GM12891 (cell line): Measurements from ENCODE around the gene HOXA10.

ENCODE experiments used
- PAX5 ChIP-seq: IDR thresholded peaks from 2 replicates; pipeline ENCODE4 v1.6.1; 2011; ENCODE audit warnings: low read length, moderate library complexity, mild to moderate bottlenecking; ENCODE audit not compliant: insufficient read depth, severe bottlenecking
- POLR2A ChIP-seq: IDR thresholded peaks from 2 replicates; pipeline ENCODE4 v1.6.1; 2011; ENCODE audit warnings: low read depth, low read length, control low read depth
- POLR2AphosphoS5 ChIP-seq: IDR thresholded peaks from 2 replicates; pipeline ENCODE4 v1.6.1; 2011; ENCODE audit warnings: low read depth, low read length, control low read depth
- SPI1 ChIP-seq: IDR thresholded peaks from 2 replicates; pipeline ENCODE4 v1.6.1; 2011; ENCODE audit warnings: low read depth, low read length, control low read depth
- TAF1 ChIP-seq: IDR thresholded peaks from 2 replicates; pipeline ENCODE4 v1.6.1; 2011; ENCODE audit warnings: low read depth, low read length, control low read depth

DNA sequence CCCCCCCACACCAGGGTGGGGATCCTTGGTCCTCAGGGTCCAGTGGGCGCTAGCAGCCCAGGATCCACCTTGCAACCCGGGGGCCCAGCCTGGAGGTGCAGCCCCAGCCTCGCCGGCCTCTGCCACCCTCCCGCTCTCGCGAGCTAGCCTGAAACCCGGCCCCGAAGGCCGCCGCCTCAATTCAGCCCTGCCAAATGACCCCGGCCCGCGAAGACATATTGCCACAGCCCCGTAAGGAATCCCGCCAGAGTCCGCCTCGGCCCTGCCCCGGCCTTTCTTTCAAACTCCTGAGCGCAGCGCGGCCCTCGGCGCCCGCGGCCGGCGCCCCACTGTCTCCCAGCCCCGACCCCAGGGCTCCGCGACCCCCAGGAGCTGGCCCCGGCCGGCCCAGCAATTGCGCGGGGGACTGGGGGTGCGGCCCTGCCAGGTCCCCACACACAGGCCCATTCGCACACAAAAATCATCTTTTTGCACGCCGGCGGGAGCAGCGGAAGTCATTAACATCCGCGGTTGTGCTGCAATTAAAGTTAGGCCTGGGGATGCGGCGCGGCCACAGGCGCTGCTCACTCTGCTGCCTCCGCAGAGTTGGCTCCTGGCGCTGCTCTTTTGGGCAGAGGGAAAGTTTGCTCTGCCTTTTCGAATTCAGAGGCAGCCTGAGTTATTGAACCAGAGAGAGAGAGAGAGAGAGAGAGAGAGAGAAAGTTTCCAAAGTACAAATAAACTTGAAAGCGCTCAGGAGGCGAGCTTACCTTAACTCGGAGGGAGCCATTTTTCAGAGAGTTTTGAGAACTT, 34.6 kb downstream of the HOXA10 start:
- TF ChIP-seq POLR2AphosphoS5 (no peak), TAF1 (no peak), PAX5 (no peak), SPI1 (no peak), POLR2A (no peak)
